ENCODE results near the gene PNMT.
A peak's percentile ranks its signal among the peaks of the same experiment; 100 is the strongest.

GRCh38 chr17:39667945-39668924 is at the start of gene PNMT:
- TF ChIP-seq CTCF (IDR thresholded peaks at IDR 0.05; ENCODE audit: poor library complexity) (peak; percentile 70), EZH2 (IDR thresholded peaks at IDR 0.05; ENCODE audit: borderline replicate concordance) (no peak), EZH2phosphoT487 (IDR thresholded peaks at IDR 0.05; ENCODE audit: low read depth, severe bottlenecking, unreplicated experiment) (no peak)

Measured in hepatocyte (in vitro differentiated cells).